A549 (cell line): ENCODE measurements around the gene SRRD.

ENCODE experiments used
- CEBPB ChIP-seq, 2 experiments: fragments of >200 bp in 1 of 2; sonication (Bioruptor Twin) in 1 of 2; formaldehyde crosslinking in 1 of 2; IDR thresholded peaks; 2 replicates each; pipeline ENCODE4 v1.6.1; 2012 to 2016
- CTCF ChIP-seq: fragments of >200 bp; sonication (Bioruptor Twin); formaldehyde crosslinking; IDR thresholded peaks from 3 replicates; pipeline ENCODE4 v1.5.1; 2016
- EP300 ChIP-seq, 2 experiments: fragments of >200 bp; sonication (Bioruptor Twin); formaldehyde crosslinking; IDR thresholded peaks; 2 replicates in 1 of 2; 3 replicates in 1 of 2; pipeline ENCODE4 v1.6.1; 2016 to 2017
- JUN ChIP-seq, 2 experiments: fragments of >200 bp; sonication (Bioruptor Twin); formaldehyde crosslinking; IDR thresholded peaks; 2 replicates in 1 of 2; 3 replicates in 1 of 2; pipeline ENCODE4 v1.6.1; 2016 to 2017
- MAX ChIP-seq: IDR thresholded peaks from 2 replicates; pipeline ENCODE4 v1.6.1; 2012
- POLR2A ChIP-seq: IDR thresholded peaks from 2 replicates; pipeline ENCODE4 v1.6.1; 2012; ENCODE audit warnings: mild to moderate bottlenecking, low read length
- RFX5 ChIP-seq: fragments of 450-650 bp; IDR thresholded peaks from 2 replicates; pipeline ENCODE4 v1.7.1; 2014; ENCODE audit warnings: antibody characterized with exemption, mild to moderate bottlenecking, moderate library complexity
- RNF2 ChIP-seq: fragments of 200-600 bp; sonication (generic); IDR thresholded peaks from 2 replicates; pipeline ENCODE4 v1.6.1; 2016; ENCODE audit warnings: low read depth, mild to moderate bottlenecking, antibody characterized with exemption, moderate library complexity, borderline replicate concordance
- ZFP36 ChIP-seq: fragments of 450-650 bp; IDR thresholded peaks from 2 replicates; pipeline ENCODE4 v1.6.1; 2014; ENCODE audit warnings: borderline replicate concordance; ENCODE audit not compliant: partially characterized antibody

GRCh38 chr22:26501996-26502395 lies 18.3 kb downstream of the SRRD start:
- no peak for TF ChIP-seq CTCF
- TF ChIP-seq RFX5, result no peak
- no peak for TF ChIP-seq JUN (IDR thresholded peaks at IDR 0.05)
- no peak for TF ChIP-seq CEBPB (IDR thresholded peaks at IDR 0.05)
- no peak for TF ChIP-seq EP300 (IDR thresholded peaks at IDR 0.05)
- no peak for TF ChIP-seq ZFP36
- no peak for TF ChIP-seq RNF2
- TF ChIP-seq MAX, result no peak
- no peak for TF ChIP-seq POLR2A
